Measurements from ENCODE around the gene TMEM9B. TPM values are rescaled to one million over a fixed set of nuclear protein-coding genes. Genes with fewer than 3 reads are reported as not detected.

TMEM9B gene
- total RNA-seq, 1 experiment from 2014 or later, result 8.5 TPM

DNA sequence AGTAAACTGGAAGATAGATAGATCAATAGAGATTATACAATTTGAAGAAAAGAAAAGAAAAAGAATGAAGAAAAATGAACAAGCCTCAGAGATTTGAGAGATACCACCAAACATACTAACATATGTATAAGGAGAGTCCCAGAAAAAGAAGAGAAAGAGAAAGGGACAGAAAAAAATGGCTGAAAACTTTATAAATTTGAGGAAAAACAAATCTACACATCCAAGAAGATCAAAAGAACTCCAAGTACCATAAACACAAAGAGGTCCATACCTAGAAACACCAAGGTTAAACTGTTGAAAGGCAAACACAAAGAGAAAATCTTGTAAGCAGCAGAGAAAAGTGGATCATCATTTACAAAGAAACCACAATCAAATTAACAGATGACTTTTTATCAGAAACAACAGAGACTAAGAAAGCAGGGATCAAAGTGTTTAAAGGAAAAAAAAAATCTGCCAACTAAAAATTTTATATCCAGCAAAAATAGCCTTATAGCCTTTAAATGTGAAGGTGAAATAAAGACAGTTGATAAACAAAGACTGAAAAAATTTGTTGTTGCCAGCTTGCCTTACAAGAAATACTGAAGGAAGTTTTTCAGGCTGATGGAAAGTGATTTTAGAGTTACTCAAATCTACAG lies 65.0 kb downstream of the TMEM9B start:
- Histone ChIP-seq H3K27me3 (ENCODE audit: control insufficient read depth, insufficient read depth, low read length) (no peaks in the 10 kb centered on the region; the same call in 1 of the 2 replicates), H3K4me3 (ENCODE audit: insufficient read depth, low read depth, low read length) (no peak overlapping the region), H3K36me3 (replicated peaks; ENCODE audit: control insufficient read depth, insufficient read depth, low read length) (no peaks in the 10 kb centered on the region)
- DNase-seq, result no peak

Other genes starting within 250 kb of the TMEM9B start
- 41.8 and 50.3 TPM in 2 replicates for gene AKIP1, start 53.3 kb downstream of the TMEM9B start, total RNA-seq (2014; rRNA removed; shearing (Covaris generic))
- not detected in 2 replicates for gene C11orf16, start 31.5 kb downstream of the TMEM9B start, total RNA-seq (2014; rRNA removed; shearing (Covaris generic))
- not detected in 2 replicates for gene ASCL3, start 21.4 kb downstream of the TMEM9B start, total RNA-seq (2014; rRNA removed; shearing (Covaris generic))
- gene NRIP3, start 39.6 kb upstream of the TMEM9B start, total RNA-seq (2014; rRNA removed; shearing (Covaris generic)), result 1.9 and 5.0 TPM in 2 replicates
- gene SCUBE2, start 127.2 kb upstream of the TMEM9B start, total RNA-seq (2014; rRNA removed; shearing (Covaris generic)), result 0.55 and 1.4 TPM in 2 replicates